Measurements from ENCODE around the gene FAM43B. TPM values are rescaled to one million over a fixed set of nuclear protein-coding genes. Genes with fewer than 3 reads are reported as not detected.

Gene FAM43B, protein sequence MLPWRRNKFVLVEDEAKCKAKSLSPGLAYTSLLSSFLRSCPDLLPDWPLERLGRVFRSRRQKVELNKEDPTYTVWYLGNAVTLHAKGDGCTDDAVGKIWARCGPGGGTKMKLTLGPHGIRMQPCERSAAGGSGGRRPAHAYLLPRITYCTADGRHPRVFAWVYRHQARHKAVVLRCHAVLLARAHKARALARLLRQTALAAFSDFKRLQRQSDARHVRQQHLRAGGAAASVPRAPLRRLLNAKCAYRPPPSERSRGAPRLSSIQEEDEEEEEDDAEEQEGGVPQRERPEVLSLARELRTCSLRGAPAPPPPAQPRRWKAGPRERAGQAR
- total RNA-seq, result under 1 TPM in 2 of 4 donors, not detected in 2; 0.21 to 0.38 TPM

DNA sequence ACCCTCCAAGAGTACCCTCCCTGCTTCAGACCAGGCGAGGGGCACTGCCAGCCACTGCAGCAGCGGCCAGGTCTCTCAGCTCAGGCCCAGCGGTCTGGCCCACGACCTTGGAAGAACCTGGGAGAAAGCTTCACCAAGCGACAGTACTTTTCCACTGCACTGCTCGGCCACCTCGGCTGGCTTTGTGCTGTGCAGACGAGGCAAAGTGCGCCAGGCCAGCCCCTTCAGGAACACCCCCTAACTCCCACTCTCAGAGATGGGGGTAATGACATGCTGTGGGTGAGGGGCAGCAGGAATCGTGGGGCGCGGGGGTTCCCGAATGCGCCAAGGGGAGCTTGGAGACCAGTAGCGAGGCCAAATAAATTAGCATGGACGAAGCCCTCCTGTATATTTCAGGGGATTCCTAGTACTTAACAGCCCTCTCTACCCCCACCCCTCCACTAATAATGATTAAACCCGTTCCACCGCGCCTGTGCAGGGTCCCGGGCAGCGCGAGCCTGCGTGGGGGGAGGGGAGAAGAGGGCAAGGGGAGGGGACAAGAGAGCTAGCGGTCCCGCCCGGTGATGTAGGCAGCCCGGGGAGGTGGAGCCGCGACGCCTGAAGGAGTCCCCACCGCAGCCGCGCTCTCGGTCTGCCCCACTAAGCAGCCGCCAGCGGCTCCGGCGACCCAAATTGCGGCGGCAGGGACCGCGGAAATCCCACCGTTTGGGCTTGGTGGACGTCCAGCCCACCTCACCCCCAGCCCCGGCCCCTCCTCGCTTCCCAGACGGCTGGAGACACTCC, at the start of gene FAM43B:
FAM43B (plus strand) TSS at position 629 of the 783 bp plus-strand sequence. CDS start 401 bp downstream, outside the sequence.
- 11% methylated on average over 21 of the region's 47 CpGs for WGBS
- peaks cover 39% of the 10 kb centered on the region for H3K4me1 ChIP-seq
- H3K36me3 ChIP-seq, result no peaks in the 10 kb centered on the region
- no peaks in the 10 kb centered on the region for H3K9me3 ChIP-seq
- H3K27me3 ChIP-seq, result peaks cover 70% of the 10 kb centered on the region
- H3K4me3 ChIP-seq, result peak within 1 kb of the TSS; percentile 46
- TF ChIP-seq POLR2AphosphoS5 (IDR thresholded peaks at IDR 0.05) (no peak), POLR2A (IDR thresholded peaks at IDR 0.05) (no peak), EP300 (IDR thresholded peaks at IDR 0.05) (no peak)
- TF ChIP-seq, protein P1, sequence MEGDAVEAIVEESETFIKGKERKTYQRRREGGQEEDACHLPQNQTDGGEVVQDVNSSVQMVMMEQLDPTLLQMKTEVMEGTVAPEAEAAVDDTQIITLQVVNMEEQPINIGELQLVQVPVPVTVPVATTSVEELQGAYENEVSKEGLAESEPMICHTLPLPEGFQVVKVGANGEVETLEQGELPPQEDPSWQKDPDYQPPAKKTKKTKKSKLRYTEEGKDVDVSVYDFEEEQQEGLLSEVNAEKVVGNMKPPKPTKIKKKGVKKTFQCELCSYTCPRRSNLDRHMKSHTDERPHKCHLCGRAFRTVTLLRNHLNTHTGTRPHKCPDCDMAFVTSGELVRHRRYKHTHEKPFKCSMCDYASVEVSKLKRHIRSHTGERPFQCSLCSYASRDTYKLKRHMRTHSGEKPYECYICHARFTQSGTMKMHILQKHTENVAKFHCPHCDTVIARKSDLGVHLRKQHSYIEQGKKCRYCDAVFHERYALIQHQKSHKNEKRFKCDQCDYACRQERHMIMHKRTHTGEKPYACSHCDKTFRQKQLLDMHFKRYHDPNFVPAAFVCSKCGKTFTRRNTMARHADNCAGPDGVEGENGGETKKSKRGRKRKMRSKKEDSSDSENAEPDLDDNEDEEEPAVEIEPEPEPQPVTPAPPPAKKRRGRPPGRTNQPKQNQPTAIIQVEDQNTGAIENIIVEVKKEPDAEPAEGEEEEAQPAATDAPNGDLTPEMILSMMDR (IDR thresholded peaks at IDR 0.05), result no peak
- DNase-seq (ENCODE audit: low spot score in 2 of 2), result peak; percentile 69 to 84
- peak within 1 kb of the TSS; percentile 45 for H3K27ac ChIP-seq

DNA sequence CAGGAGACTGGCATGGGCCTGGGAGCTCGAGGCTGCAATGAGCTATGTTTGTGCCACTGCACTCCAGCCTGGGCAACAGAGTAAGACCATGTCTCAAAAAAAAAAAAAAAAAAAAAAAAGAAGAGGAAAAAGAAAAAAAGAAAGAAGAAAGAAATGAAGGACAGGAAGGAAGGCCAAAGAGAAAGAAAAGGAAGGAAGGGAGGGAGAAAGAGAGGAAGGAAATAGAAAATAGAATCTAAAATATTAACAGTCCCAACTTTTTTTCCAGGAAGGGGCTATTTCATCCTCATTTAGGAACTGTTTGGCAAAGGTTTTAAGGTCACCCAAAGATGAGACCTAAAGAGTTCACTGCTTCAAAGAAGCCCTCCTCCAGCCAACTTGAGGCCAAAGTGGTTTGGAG, 46.9 kb upstream of the FAM43B start:
- H3K27me3 ChIP-seq, result no peaks in the 10 kb centered on the region
- TF ChIP-seq POLR2A (IDR thresholded peaks at IDR 0.05) (no peak), EP300 (IDR thresholded peaks at IDR 0.05) (no peak), POLR2AphosphoS5 (IDR thresholded peaks at IDR 0.05) (no peak)
- TF ChIP-seq, protein P1 (IDR thresholded peaks at IDR 0.05), result no peak

DNA sequence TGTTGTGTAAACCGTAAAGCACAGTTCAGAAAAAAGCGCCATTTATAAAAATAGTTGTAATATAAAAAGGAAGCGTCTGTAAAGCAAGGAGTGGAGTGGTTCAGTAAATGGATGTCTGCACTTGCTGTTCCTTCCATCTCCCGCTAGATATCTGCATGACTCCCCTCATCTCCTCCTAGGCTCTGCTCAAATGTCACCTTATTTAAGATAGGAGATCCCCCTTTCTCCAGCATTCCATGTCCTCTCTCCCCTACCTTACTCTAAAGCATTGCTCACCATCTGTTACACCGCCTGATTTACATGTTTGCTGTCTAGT, 45.2 kb upstream of the FAM43B start:
- WGBS, result 38% methylated on average over 5 of the region's 5 CpGs
- Histone ChIP-seq H3K4me3 (peak overlapping the region; percentile 82), H3K4me1 (peaks cover 35% of the 10 kb centered on the region), H3K9me3 (no peaks in the 10 kb centered on the region), H3K27me3 (peaks cover 4% of the 10 kb centered on the region), H3K36me3 (peaks cover 7% of the 10 kb centered on the region), H3K27ac (no peak overlapping the region)
- TF ChIP-seq EP300 (IDR thresholded peaks at IDR 0.05) (no peak), POLR2AphosphoS5 (IDR thresholded peaks at IDR 0.05) (no peak), POLR2A (IDR thresholded peaks at IDR 0.05) (no peak)
- TF ChIP-seq, protein P1 (IDR thresholded peaks at IDR 0.05), result no peak
- DNase-seq (ENCODE audit: low spot score in 2 of 2), result no peak

More for the DNA sequence above, 46.9 kb upstream of the FAM43B start:
- H3K4me1 ChIP-seq, result peaks cover 35% of the 10 kb centered on the region
- WGBS, result 100% methylated on average over 1 of the region's 1 CpG
- no peak overlapping the region for H3K4me3 ChIP-seq
- DNase-seq (ENCODE audit: low spot score in 2 of 2), result no peak
- peaks cover 24% of the 10 kb centered on the region for H3K36me3 ChIP-seq
- no peak overlapping the region for H3K27ac ChIP-seq
- H3K9me3 ChIP-seq, result no peaks in the 10 kb centered on the region

DNA sequence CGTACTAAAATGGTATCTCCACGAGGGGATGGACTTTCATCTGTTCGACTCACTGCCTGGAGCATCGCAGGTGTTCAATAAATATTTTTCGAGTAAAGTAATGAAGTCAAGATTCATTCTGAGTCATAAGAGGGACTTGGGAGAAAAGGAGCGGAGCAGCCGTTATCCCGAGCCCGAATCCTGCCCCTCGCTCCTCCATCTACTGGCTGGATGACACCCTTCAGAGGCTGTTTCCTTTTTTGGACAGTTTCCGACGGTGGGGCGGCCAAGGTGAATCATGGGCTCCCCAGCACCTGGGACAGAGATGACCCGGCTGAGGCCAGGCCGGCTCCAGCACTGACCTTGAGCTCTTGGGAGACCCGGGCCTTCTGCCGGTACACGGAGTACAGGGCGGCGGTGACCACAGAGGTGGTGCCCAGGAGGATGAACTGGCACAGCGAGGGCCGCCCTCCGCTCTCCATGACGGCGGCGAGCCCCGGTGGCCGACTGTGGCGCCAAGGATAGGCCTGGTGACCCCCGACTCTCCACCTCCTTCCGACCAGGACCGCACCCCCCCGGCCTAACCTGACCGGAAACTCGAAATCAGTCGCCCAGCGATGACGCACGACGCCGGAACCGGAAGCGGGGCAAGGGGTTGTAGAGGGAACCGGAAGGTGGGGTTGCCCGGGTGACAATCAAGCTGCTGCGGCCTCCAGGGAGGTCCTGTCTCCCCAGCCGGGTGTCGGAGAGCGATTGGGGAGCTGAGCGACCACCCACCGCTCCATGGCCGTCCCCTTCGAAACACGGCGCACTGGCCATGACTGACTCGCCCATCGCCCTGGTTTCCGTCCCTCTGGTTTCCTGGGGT, 44.6 kb upstream of the FAM43B start, which contains the start of gene MUL1:
MUL1 (minus strand) TSS at position 588 of the 847 bp plus-strand sequence; CDS start at position 461, 127 bp downstream.
- peak; percentile 96 to 98 for DNase-seq (ENCODE audit: low spot score in 2 of 2)
- Histone ChIP-seq H3K27me3 (peaks cover 9% of the 10 kb centered on the region), H3K36me3 (peaks cover 1% of the 10 kb centered on the region), H3K9me3 (no peaks in the 10 kb centered on the region), H3K4me1 (peaks cover 35% of the 10 kb centered on the region), H3K4me3 (peak within 1 kb of the TSS; percentile 82), H3K27ac (peak within 1 kb of the TSS; percentile 76)
- WGBS, result 2% methylated on average over 26 of the region's 58 CpGs
- TF ChIP-seq, protein P1 (IDR thresholded peaks at IDR 0.05), result no peak
- TF ChIP-seq POLR2A (IDR thresholded peaks at IDR 0.05) (peak in 1 of 2 donors; percentile 61), POLR2AphosphoS5 (IDR thresholded peaks at IDR 0.05) (peak in 2 of 3 donors; percentile 42 to 95), EP300 (IDR thresholded peaks at IDR 0.05) (no peak)
